ENCODE measurements around the gene ANGEL1. TPM values are rescaled to one million over a fixed set of nuclear protein-coding genes. Genes with fewer than 3 reads are reported as not detected.

The ANGEL1 gene
- total and polyA plus RNA-seq, 4 donors, result 15.0 to 38.1 (median 20.7) TPM

GRCh38 chr14:76837524-76837923, 24.8 kb upstream of the ANGEL1 start:
- H3K4me1 ChIP-seq (ENCODE audit: control insufficient read depth, insufficient read depth, low read length), result no peaks in the 10 kb centered on the region
- no peaks in the 10 kb centered on the region for H3K27me3 ChIP-seq (ENCODE audit: control insufficient read depth, insufficient read depth, low read length)
- H3K9me3 ChIP-seq (ENCODE audit: control insufficient read depth, insufficient read depth, low read length), result no peaks in the 10 kb centered on the region
- H3K36me3 ChIP-seq (ENCODE audit: control insufficient read depth, insufficient read depth, low read length), result no peaks in the 10 kb centered on the region
- no peak overlapping the region for H3K4me3 ChIP-seq (ENCODE audit: low read depth, low read length)
- no peak for DNase-seq (ENCODE audit: low read depth in 4 of 6, low spot score in 6 of 6)
- WGBS (ENCODE audit: insufficient coverage), result 60% methylated on average over 4 of the region's 5 CpGs
- no peak overlapping the region for H3K27ac ChIP-seq (ENCODE audit: low read depth, low read length)

GRCh38 chr14:76836029-76836630, 23.4 kb upstream of the ANGEL1 start:
- no peaks in the 10 kb centered on the region for H3K27me3 ChIP-seq (ENCODE audit: control insufficient read depth, insufficient read depth, low read length)
- H3K9me3 ChIP-seq (ENCODE audit: control insufficient read depth, insufficient read depth, low read length), result no peaks in the 10 kb centered on the region
- H3K4me1 ChIP-seq (ENCODE audit: control insufficient read depth, insufficient read depth, low read length), result peaks cover 2% of the 10 kb centered on the region
- H3K4me3 ChIP-seq (ENCODE audit: low read depth, low read length), result no peak overlapping the region
- H3K36me3 ChIP-seq (ENCODE audit: control insufficient read depth, insufficient read depth, low read length), result no peaks in the 10 kb centered on the region
- no peak for DNase-seq (ENCODE audit: low read depth in 4 of 6, low spot score in 6 of 6)
- H3K27ac ChIP-seq (ENCODE audit: low read depth, low read length), result no peak overlapping the region
- 85% methylated on average over 13 of the region's 13 CpGs for WGBS (ENCODE audit: insufficient coverage)

GRCh38 chr14:76834241-76834661, 21.6 kb upstream of the ANGEL1 start:
- Histone ChIP-seq H3K9me3 (ENCODE audit: control insufficient read depth, insufficient read depth, low read length) (no peaks in the 10 kb centered on the region), H3K27ac (ENCODE audit: low read depth, low read length) (no peak overlapping the region), H3K4me3 (ENCODE audit: low read depth, low read length) (no peak overlapping the region), H3K36me3 (ENCODE audit: control insufficient read depth, insufficient read depth, low read length) (no peaks in the 10 kb centered on the region), H3K4me1 (ENCODE audit: control insufficient read depth, insufficient read depth, low read length) (peaks cover 19% of the 10 kb centered on the region), H3K27me3 (ENCODE audit: control insufficient read depth, insufficient read depth, low read length) (no peaks in the 10 kb centered on the region)
- peak in 1 of 6 donors; percentile 71 for DNase-seq (ENCODE audit: low read depth in 4 of 6, low spot score in 6 of 6)
- WGBS (ENCODE audit: insufficient coverage), result 23% methylated on average over 4 of the region's 7 CpGs

GRCh38 chr14:76833011-76833410, 20.3 kb upstream of the ANGEL1 start:
- Histone ChIP-seq H3K27me3 (ENCODE audit: control insufficient read depth, insufficient read depth, low read length) (no peaks in the 10 kb centered on the region), H3K4me3 (ENCODE audit: low read depth, low read length) (no peak overlapping the region), H3K36me3 (ENCODE audit: control insufficient read depth, insufficient read depth, low read length) (no peaks in the 10 kb centered on the region), H3K4me1 (ENCODE audit: control insufficient read depth, insufficient read depth, low read length) (peaks cover 31% of the 10 kb centered on the region), H3K9me3 (ENCODE audit: control insufficient read depth, insufficient read depth, low read length) (no peaks in the 10 kb centered on the region), H3K27ac (ENCODE audit: low read depth, low read length) (no peak overlapping the region)
- DNase-seq (ENCODE audit: low read depth in 4 of 6, low spot score in 6 of 6), result no peak
- no CpG with 5 or more reads among the region's 2 CpGs for WGBS (ENCODE audit: insufficient coverage)

GRCh38 chr14:76832503-76832988, 19.9 kb upstream of the ANGEL1 start:
- no peaks in the 10 kb centered on the region for H3K27me3 ChIP-seq (ENCODE audit: control insufficient read depth, insufficient read depth, low read length)
- 82% methylated on average over 1 of the region's 1 CpG for WGBS (ENCODE audit: insufficient coverage)
- no peak overlapping the region for H3K27ac ChIP-seq (ENCODE audit: low read depth, low read length)
- DNase-seq (ENCODE audit: low read depth in 4 of 6, low spot score in 6 of 6), result no peak
- H3K4me3 ChIP-seq (ENCODE audit: low read depth, low read length), result no peak overlapping the region
- peaks cover 35% of the 10 kb centered on the region for H3K4me1 ChIP-seq (ENCODE audit: control insufficient read depth, insufficient read depth, low read length)
- H3K36me3 ChIP-seq (ENCODE audit: control insufficient read depth, insufficient read depth, low read length), result no peaks in the 10 kb centered on the region
- H3K9me3 ChIP-seq (ENCODE audit: control insufficient read depth, insufficient read depth, low read length), result no peaks in the 10 kb centered on the region

GRCh38 chr14:76830556-76830955, 17.9 kb upstream of the ANGEL1 start:
- Histone ChIP-seq H3K4me3 (ENCODE audit: low read depth, low read length) (no peak overlapping the region), H3K36me3 (ENCODE audit: control insufficient read depth, insufficient read depth, low read length) (no peaks in the 10 kb centered on the region), H3K27me3 (ENCODE audit: control insufficient read depth, insufficient read depth, low read length) (no peaks in the 10 kb centered on the region), H3K9me3 (ENCODE audit: control insufficient read depth, insufficient read depth, low read length) (no peaks in the 10 kb centered on the region), H3K4me1 (ENCODE audit: control insufficient read depth, insufficient read depth, low read length) (peaks cover 35% of the 10 kb centered on the region), H3K27ac (ENCODE audit: low read depth, low read length) (peak overlapping the region; percentile 78)
- DNase-seq (ENCODE audit: low read depth in 4 of 6, low spot score in 6 of 6), result no peak
- WGBS (ENCODE audit: insufficient coverage), result 40% methylated on average over 1 of the region's 4 CpGs

GRCh38 chr14:76829650-76830421, 17.2 kb upstream of the ANGEL1 start:
- WGBS (ENCODE audit: insufficient coverage), result 15% methylated on average over 4 of the region's 7 CpGs
- H3K4me3 ChIP-seq (ENCODE audit: low read depth, low read length), result no peak overlapping the region

GRCh38 chr14:76829013-76829365, 16.3 kb upstream of the ANGEL1 start:
- no peaks in the 10 kb centered on the region for H3K9me3 ChIP-seq (ENCODE audit: control insufficient read depth, insufficient read depth, low read length)
- H3K4me3 ChIP-seq (ENCODE audit: low read depth, low read length), result no peak overlapping the region
- H3K4me1 ChIP-seq (ENCODE audit: control insufficient read depth, insufficient read depth, low read length), result peaks cover 35% of the 10 kb centered on the region
- no peaks in the 10 kb centered on the region for H3K27me3 ChIP-seq (ENCODE audit: control insufficient read depth, insufficient read depth, low read length)
- no peak for DNase-seq (ENCODE audit: low read depth in 4 of 6, low spot score in 6 of 6)
- no peak overlapping the region for H3K27ac ChIP-seq (ENCODE audit: low read depth, low read length)
- WGBS (ENCODE audit: insufficient coverage), result 48% methylated on average over 3 of the region's 3 CpGs
- H3K36me3 ChIP-seq (ENCODE audit: control insufficient read depth, insufficient read depth, low read length), result no peaks in the 10 kb centered on the region

More at GRCh38 chr14:76829650-76830421, 17.2 kb upstream of the ANGEL1 start:
- Histone ChIP-seq H3K36me3 (ENCODE audit: control insufficient read depth, insufficient read depth, low read length) (no peaks in the 10 kb centered on the region), H3K9me3 (ENCODE audit: control insufficient read depth, insufficient read depth, low read length) (no peaks in the 10 kb centered on the region), H3K27me3 (ENCODE audit: control insufficient read depth, insufficient read depth, low read length) (no peaks in the 10 kb centered on the region), H3K27ac (ENCODE audit: low read depth, low read length) (peak overlapping the region; percentile 78), H3K4me1 (ENCODE audit: control insufficient read depth, insufficient read depth, low read length) (peaks cover 35% of the 10 kb centered on the region)
- DNase-seq (ENCODE audit: low read depth in 4 of 6, low spot score in 6 of 6), result peak in 4 of 6 donors; percentile 35 to 91 (median 70)

GRCh38 chr14:76828339-76829012, 15.8 kb upstream of the ANGEL1 start:
- 52% methylated on average over 16 of the region's 17 CpGs for WGBS (ENCODE audit: insufficient coverage)
- DNase-seq (ENCODE audit: low read depth in 4 of 6, low spot score in 6 of 6), result peak in 1 of 6 donors; percentile 12
- Histone ChIP-seq H3K4me3 (ENCODE audit: low read depth, low read length) (no peak overlapping the region), H3K4me1 (ENCODE audit: control insufficient read depth, insufficient read depth, low read length) (peaks cover 35% of the 10 kb centered on the region), H3K27me3 (ENCODE audit: control insufficient read depth, insufficient read depth, low read length) (no peaks in the 10 kb centered on the region), H3K36me3 (ENCODE audit: control insufficient read depth, insufficient read depth, low read length) (no peaks in the 10 kb centered on the region), H3K27ac (ENCODE audit: low read depth, low read length) (peak overlapping the region; percentile 48), H3K9me3 (ENCODE audit: control insufficient read depth, insufficient read depth, low read length) (no peaks in the 10 kb centered on the region)

Measured in spinal cord (tissue), 10 donors.